ENCODE data around the gene HBA1. TPM values are rescaled to one million over a fixed set of nuclear protein-coding genes. Genes with fewer than 3 reads are reported as not detected.

HBA1 gene
- total and polyA plus RNA-seq, 9 of the 15 experiments (the other 6 are each of a cell fraction or from before 2014, with no cell fraction given) = 128 to 2,388 (median 380) TPM

GRCh38 chr16:180681-181564 is 4.4 kb downstream of the HBA1 start (continued):
- peak; percentile 100 for TF ChIP-seq MGA (IDR thresholded peaks at IDR 0.05)
- peak; percentile 9 for TF ChIP-seq PRDM10 (IDR thresholded peaks at IDR 0.05; ENCODE audit: partially characterized antibody)
- peak; percentile 98 for TF ChIP-seq ZNF592 (IDR thresholded peaks at IDR 0.05)
- no peak for TF ChIP-seq PTRF (tag; IDR thresholded peaks at IDR 0.05)
- peak; percentile 54 to 86; a peak in 2 of 4 replicates for TF ChIP-seq NONO (IDR thresholded peaks at IDR 0.05; ENCODE audit: low read depth in 2 of 2, low read length in 1 of 2)
